GM19468 (cell line): Measurements from ENCODE around the gene REX1BD.
"Not testable (repeated sequence)": the region's sequence is repeated elsewhere in the genome, so short reads cannot be mapped to it uniquely, and the experiment has no call there.

ENCODE experiments used
- ATAC-seq: cut with Tn5 transposase; IDR thresholded peaks from one replicate; pipeline ENCODE4 v1.9.1; 2021; ENCODE audit warnings: mild to moderate bottlenecking, moderate library complexity, moderate number of reproducible peaks; ENCODE audit not compliant: unreplicated experiment; ENCODE audit errors: extremely low read depth

The REX1BD gene

GRCh38 chr19:18600692-18601397 lies 12.2 kb downstream of the REX1BD start:
- not testable (repeated sequence) for ATAC-seq

GRCh38 chr19:18601875-18602274 lies 13.3 kb downstream of the REX1BD start:
- no peak for ATAC-seq

GRCh38 chr19:18603255-18603957 lies 14.8 kb downstream of the REX1BD start:
- no peak for ATAC-seq

- no peak for ATAC-seq
Observed at GRCh38 chr19:18603958-18604819, 15.6 kb downstream of the REX1BD start.

- ATAC-seq = no peak
Observed at GRCh38 chr19:18604820-18605159, 16.2 kb downstream of the REX1BD start.

GRCh38 chr19:18605196-18605545 lies 16.6 kb downstream of the REX1BD start:
- ATAC-seq = no peak

GRCh38 chr19:18605546-18606280 lies 17.1 kb downstream of the REX1BD start:
- no peak for ATAC-seq

- no peak for ATAC-seq
Observed at GRCh38 chr19:18606281-18607225, 18.0 kb downstream of the REX1BD start, which contains the start of gene CRLF1. Gene CRLF1, minus strand, starts transcription at chr19:18606799. Its CDS starts 143 bp downstream, at chr19:18606656.

- no peak for ATAC-seq
Observed at GRCh38 chr19:18607226-18608101, 18.9 kb downstream of the REX1BD start.

- ATAC-seq = no peak
Observed at GRCh38 chr19:18608102-18608804, 19.7 kb downstream of the REX1BD start.

- ATAC-seq = no peak
Observed at GRCh38 chr19:18608805-18609716, 20.5 kb downstream of the REX1BD start.

GRCh38 chr19:18609717-18610051 lies 21.1 kb downstream of the REX1BD start:
- no peak for ATAC-seq

- ATAC-seq = no peak
Observed at GRCh38 chr19:18610245-18610555, 21.6 kb downstream of the REX1BD start.

- no peak for ATAC-seq
Observed at GRCh38 chr19:18610556-18611326, 22.1 kb downstream of the REX1BD start.

- ATAC-seq = no peak
Observed at GRCh38 chr19:18611327-18612050, 22.9 kb downstream of the REX1BD start.
